ENCODE data around the gene CHADL. TPM values are rescaled to one million over a fixed set of nuclear protein-coding genes. Genes with fewer than 3 reads are reported as not detected.

The CHADL gene
- total RNA-seq, 4 donors from 2014 or later, result 2.0 to 4.5 (median 3.2) TPM

DNA sequence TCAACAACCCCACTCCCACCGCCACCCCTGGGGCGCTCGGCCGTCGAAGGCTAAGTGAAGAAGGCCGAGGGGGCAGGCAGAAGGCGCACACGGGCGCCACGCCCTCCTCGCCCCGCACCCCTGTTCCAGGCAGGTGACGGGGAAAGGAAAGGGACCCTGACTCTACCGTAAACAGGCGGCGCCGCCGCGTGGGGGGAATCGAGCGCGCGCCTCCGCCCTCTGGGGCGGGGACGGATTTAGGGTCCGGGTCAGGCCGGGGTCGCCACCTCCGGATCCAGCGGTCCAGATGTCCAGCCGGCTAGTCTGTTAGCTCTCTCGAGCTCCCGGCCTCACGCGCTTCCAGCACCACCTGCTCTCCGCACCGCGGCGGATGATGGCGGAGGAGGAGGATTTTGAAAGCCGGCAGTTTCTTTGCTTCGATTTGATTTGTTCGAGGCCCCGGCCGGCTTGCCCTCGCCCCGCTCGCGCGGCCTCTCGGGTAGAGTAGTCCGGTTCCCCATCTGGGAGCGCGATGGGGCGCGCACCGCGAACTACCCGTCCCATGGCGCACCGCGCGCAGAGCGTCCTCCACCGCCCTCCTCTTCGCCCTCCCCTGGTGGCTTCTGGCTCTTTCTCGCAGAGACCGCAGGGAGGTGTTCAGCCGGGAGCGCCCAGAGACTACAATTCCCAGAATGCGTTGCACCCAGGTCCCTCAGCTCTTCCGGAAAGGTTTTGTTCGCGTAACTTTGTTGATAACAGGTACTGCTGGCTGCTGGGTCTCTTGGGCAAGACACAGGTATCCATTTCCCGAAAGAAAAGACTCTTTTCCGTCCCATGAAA, 45.3 kb upstream of the CHADL start, which contains the start of gene RANGAP1:
TSS of gene RANGAP1 (minus strand) at position 368 of the 819 bp plus-strand sequence. CDS start 5,143 bp downstream, outside the sequence.
- Histone ChIP-seq H3K36me3 (peaks cover under 1 to 33% (median 7%) of the 10 kb centered on the region in 3 donors), H3K4me3 (peak within 1 kb of the TSS; percentile 87 to 98 (median 90))
- WGBS, 2 donors, result 0% methylated on average over 9 to 32 of the region's 77 CpGs

DNA sequence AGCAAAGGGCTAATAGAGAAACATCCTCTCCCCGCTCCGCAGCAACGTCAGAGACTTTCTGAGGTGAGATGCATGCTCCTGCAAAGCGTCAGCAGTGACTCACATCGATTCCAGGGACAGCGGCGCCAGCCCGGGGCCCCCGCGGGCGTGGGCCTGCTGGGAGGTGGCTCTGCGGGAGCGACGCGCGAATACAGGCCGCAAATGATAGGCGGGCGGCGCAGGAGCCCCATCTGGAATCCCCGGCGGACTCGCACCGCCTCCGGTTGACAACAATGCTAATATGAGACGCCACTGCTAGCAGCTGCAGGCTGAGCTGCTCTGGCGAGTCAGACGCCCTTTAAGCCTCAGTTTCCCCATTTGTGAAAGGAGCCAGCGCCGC, 44.7 kb upstream of the CHADL start:
- peak overlapping the region; percentile 91 to 99 (median 96) for H3K27ac ChIP-seq
- H3K27me3 ChIP-seq, result no peaks in the 10 kb centered on the region
- 1 to 7% methylated on average over 3 to 12 of the region's 30 CpGs for WGBS, 2 donors
- intact Hi-C loops (cut with DNase I), result no loop called here
- peak in 2 of 4 donors; percentile 5 to 32 for TF ChIP-seq POLR2A (IDR thresholded peaks at IDR 0.05)
- TF ChIP-seq, protein P1, sequence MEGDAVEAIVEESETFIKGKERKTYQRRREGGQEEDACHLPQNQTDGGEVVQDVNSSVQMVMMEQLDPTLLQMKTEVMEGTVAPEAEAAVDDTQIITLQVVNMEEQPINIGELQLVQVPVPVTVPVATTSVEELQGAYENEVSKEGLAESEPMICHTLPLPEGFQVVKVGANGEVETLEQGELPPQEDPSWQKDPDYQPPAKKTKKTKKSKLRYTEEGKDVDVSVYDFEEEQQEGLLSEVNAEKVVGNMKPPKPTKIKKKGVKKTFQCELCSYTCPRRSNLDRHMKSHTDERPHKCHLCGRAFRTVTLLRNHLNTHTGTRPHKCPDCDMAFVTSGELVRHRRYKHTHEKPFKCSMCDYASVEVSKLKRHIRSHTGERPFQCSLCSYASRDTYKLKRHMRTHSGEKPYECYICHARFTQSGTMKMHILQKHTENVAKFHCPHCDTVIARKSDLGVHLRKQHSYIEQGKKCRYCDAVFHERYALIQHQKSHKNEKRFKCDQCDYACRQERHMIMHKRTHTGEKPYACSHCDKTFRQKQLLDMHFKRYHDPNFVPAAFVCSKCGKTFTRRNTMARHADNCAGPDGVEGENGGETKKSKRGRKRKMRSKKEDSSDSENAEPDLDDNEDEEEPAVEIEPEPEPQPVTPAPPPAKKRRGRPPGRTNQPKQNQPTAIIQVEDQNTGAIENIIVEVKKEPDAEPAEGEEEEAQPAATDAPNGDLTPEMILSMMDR (IDR thresholded peaks at IDR 0.05), result no peak
- no peak for DNase-seq
- H3K4me3 ChIP-seq, result peak overlapping the region; percentile 87 to 98 (median 90)
- H3K4me1 ChIP-seq, result peaks cover 34 to 83% (median 41%) of the 10 kb centered on the region in 3 donors
- peaks cover 6 to 39% (median 7%) of the 10 kb centered on the region in 3 donors for H3K36me3 ChIP-seq
- no peaks in the 10 kb centered on the region for H3K9me3 ChIP-seq

More for the DNA sequence above, 45.3 kb upstream of the CHADL start, which contains the start of gene RANGAP1:
- intact Hi-C loops (cut with DNase I), result no loop called here
- DNase-seq, result peak; percentile 97
- H3K4me1 ChIP-seq, result peaks cover 28 to 82% (median 35%) of the 10 kb centered on the region in 3 donors
- H3K27ac ChIP-seq, result peak within 1 kb of the TSS; percentile 91 to 99 (median 96)
- TF ChIP-seq POLR2A (IDR thresholded peaks at IDR 0.05), result peak in 3 of 4 donors; percentile 69 to 77 (median 71)
- TF ChIP-seq, protein P1 (IDR thresholded peaks at IDR 0.05), result peak in 2 of 6 experiments; percentile 47 to 48
- no peaks in the 10 kb centered on the region for H3K27me3 ChIP-seq
- H3K9me3 ChIP-seq, result no peaks in the 10 kb centered on the region

DNA sequence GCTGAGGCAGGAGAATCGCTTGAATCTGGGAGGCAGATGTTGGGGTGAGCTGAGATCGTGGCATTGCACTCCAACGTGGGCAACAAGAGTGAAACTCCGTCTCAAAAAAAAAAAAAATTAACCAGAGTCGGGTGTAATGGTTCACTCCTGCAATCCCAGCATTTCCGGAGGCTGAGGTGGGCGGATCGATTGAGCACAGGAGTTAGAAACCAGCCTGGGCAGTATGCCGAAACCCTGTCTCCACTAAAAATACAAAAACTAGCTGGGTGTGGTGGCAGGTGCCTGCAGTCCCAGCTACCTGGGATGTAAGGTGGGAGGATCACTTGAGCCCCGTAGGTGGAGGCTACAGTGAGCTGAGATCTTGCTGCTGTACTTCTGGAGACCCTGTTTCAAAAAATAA, 43.7 kb upstream of the CHADL start:
- Histone ChIP-seq H3K27me3 (no peaks in the 10 kb centered on the region), H3K27ac (peak overlapping the region in 3 of 4 donors; percentile 96 to 99 (median 97)), H3K4me3 (peak overlapping the region in 2 of 4 donors; percentile 93 to 98), H3K9me3 (no peaks in the 10 kb centered on the region), H3K36me3 (peaks cover 6 to 48% (median 7%) of the 10 kb centered on the region in 3 donors), H3K4me1 (peaks cover 44 to 84% (median 49%) of the 10 kb centered on the region in 3 donors)
- TF ChIP-seq POLR2A (IDR thresholded peaks at IDR 0.05), result peak in 1 of 4 donors; percentile 16
- TF ChIP-seq, protein P1 (IDR thresholded peaks at IDR 0.05), result no peak
- WGBS, 2 donors, result 36 to 69% methylated on average over 10 of the region's 10 CpGs
- intact Hi-C loops (cut with DNase I), result no loop called here
- no peak for DNase-seq

DNA sequence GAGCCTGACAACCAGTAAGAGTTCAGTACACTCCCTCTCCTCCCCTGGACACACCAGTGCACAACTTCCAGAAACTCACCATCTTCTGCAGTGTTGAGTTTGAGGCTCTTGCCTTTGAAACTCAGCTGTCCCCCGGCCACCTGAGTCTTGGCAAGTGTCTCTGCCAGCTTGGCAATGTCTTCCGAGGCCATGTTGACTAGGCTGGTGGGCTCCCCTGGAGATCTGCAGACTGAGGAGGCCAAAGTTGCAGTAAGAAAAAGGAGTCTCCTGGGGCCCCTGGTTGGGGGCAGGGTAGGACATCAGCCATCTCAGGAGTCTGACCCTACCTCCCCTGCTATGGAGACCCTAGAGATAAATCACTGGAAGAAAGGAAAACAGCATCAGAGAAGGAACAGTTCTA, 40.1 kb upstream of the CHADL start:
- WGBS, 2 donors, result 67% methylated on average over 1 of the region's 2 CpGs; no CpG with 5 or more reads in 1 of the 2 donors
- H3K27ac ChIP-seq, result peak overlapping the region in 3 of 4 donors; percentile 15 to 73 (median 26)

More for the DNA sequence above, 40.1 kb upstream of the CHADL start:
- no peak overlapping the region for H3K4me3 ChIP-seq
- intact Hi-C loops (cut with DNase I), result no loop called here
- no peak for DNase-seq
- H3K9me3 ChIP-seq, result no peaks in the 10 kb centered on the region
- H3K36me3 ChIP-seq, result peaks cover 14 to 84% (median 14%) of the 10 kb centered on the region in 3 donors
- no peaks in the 10 kb centered on the region for H3K27me3 ChIP-seq
- H3K4me1 ChIP-seq, result peaks cover 31 to 63% (median 33%) of the 10 kb centered on the region in 3 donors
- TF ChIP-seq, protein P1 (IDR thresholded peaks at IDR 0.05), result no peak
- no peak for TF ChIP-seq POLR2A (IDR thresholded peaks at IDR 0.05)
